KOPT-K1 (cell line): ENCODE data around the gene RUFY4.

Experiments used
- H3K27ac ChIP-seq: fragments of 200-600 bp; sonication (generic); 2 replicates; pipeline ENCODE4 v1.5.1; 2016; ENCODE audit warnings: antibody characterized with exemption, mild to moderate bottlenecking, low read depth, low read length; ENCODE audit not compliant: poor library complexity, severe bottlenecking
- H3K36me3 ChIP-seq: fragments of 200-600 bp; sonication (generic); 2 replicates; pipeline ENCODE4 v1.5.1; 2017; ENCODE audit warnings: antibody characterized with exemption, mild to moderate bottlenecking, low read length, moderate library complexity; ENCODE audit not compliant: insufficient read depth
- H3K9me3 ChIP-seq: fragments of 200-600 bp; sonication (generic); 2 replicates; pipeline ENCODE4 v1.5.1; 2017; ENCODE audit warnings: antibody characterized with exemption, low read length, mild to moderate bottlenecking; ENCODE audit not compliant: insufficient read depth, poor library complexity, severe bottlenecking

RUFY4 gene

GRCh38 chr2:218127929-218128455 lies 58.9 kb downstream of the RUFY4 start:
- H3K27ac ChIP-seq: no peak overlapping the region
- H3K9me3 ChIP-seq: no peaks in the 10 kb centered on the region

GRCh38 chr2:218128781-218129457 lies 59.9 kb downstream of the RUFY4 start:
- no peaks in the 10 kb centered on the region for H3K36me3 ChIP-seq
- H3K27ac ChIP-seq: no peak overlapping the region
- H3K9me3 ChIP-seq: no peaks in the 10 kb centered on the region

More at GRCh38 chr2:218127929-218128455, 58.9 kb downstream of the RUFY4 start:
- H3K36me3 ChIP-seq: no peaks in the 10 kb centered on the region

DNA sequence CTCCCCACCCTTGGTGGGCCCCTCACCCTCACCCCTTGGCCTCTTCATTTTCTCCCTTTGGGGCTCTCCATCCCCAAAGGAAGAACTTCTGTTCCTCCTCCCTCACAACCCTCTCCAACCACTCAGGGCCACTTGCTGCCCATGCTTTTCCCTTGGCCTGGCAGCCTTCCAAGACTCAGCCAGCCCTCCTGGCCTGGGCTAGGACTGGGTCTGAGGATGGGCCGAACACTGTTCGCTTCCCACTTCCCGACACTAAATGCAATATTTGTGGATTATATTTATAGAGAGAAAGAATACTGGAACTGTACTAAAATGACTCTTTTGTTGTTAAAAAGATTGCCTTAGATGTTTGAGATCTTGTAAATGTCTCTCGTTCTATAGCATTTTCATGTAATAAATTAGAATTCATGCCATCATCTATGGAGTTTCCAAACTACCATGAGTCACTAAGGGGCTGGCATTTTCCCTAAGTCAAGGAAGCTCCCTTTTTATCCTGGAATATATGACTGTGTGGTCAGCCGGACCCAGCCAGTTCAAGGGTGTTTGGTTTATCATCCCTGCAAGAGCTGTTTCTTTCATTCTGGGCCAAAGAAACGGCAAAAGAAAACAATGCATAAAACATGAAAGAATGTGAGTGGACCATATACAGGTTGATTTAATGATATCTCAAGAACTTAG lies 60.5 kb downstream of the RUFY4 start:
- no peaks in the 10 kb centered on the region for H3K36me3 ChIP-seq

GRCh38 chr2:218130377-218130776 lies 61.3 kb downstream of the RUFY4 start:
- H3K36me3 ChIP-seq: no peaks in the 10 kb centered on the region
- H3K27ac ChIP-seq: no peak overlapping the region
- H3K9me3 ChIP-seq: no peaks in the 10 kb centered on the region

More for the DNA sequence above, 60.5 kb downstream of the RUFY4 start:
- Histone ChIP-seq H3K27ac (no peak overlapping the region), H3K9me3 (no peaks in the 10 kb centered on the region)

DNA sequence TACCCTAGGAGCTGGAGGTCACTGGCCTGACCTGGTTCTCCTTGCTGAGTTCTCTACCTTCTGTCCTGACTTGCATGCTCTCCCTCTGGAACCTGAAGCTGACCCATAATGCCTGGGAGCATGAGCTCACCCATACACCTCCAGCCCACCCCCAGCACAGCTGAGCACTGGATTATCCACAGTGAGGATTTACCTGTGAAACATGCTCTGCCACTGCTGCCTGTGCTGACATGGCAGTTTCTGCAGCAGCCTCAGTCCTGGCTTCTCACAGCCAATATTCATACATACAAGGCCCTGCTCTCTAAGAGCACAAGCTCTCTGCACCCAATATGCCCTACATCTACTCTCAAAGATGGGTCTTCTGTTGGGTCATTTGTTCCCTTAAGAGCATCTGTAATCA lies 61.8 kb downstream of the RUFY4 start:
- Histone ChIP-seq H3K27ac (no peak overlapping the region), H3K9me3 (no peaks in the 10 kb centered on the region), H3K36me3 (no peaks in the 10 kb centered on the region)

- Histone ChIP-seq H3K36me3 (no peaks in the 10 kb centered on the region), H3K9me3 (no peaks in the 10 kb centered on the region), H3K27ac (no peak overlapping the region)
Observed at GRCh38 chr2:218137514-218137913, 68.5 kb downstream of the RUFY4 start.

- Histone ChIP-seq H3K36me3 (no peaks in the 10 kb centered on the region), H3K9me3 (no peaks in the 10 kb centered on the region), H3K27ac (no peak overlapping the region)
Observed at GRCh38 chr2:218138047-218138446, 69.0 kb downstream of the RUFY4 start.
